HEK293T (cell line): ENCODE data around the gene SUSD6.

Experiments used
- CTCF ChIA-PET: fragments of 350-600 bp; formaldehyde crosslinking; extraction: SDS; loops from one replicate; lab custom pipeline; 2021; ENCODE audit warnings: antibody characterized with exemption, inconsistent platforms; lab: Yijun Ruan, JAX
- POLR2A ChIA-PET: fragments of 350-600 bp; formaldehyde crosslinking; extraction: SDS; loops from one replicate; lab custom pipeline; 2020; ENCODE audit warnings: antibody characterized with exemption, inconsistent platforms; lab: Yijun Ruan, JAX
- DNase-seq: peaks from one replicate; pipeline ENCODE4 v3.0.0; 2012; ENCODE audit warnings: mixed read lengths; ENCODE audit errors: extremely low spot score
- ARNT ChIP-seq: fragments of 450-650 bp; IDR thresholded peaks from 2 replicates; pipeline ENCODE4 v1.6.1; 2017; ENCODE audit warnings: mild to moderate bottlenecking
- BHLHE40 ChIP-seq: fragments of 450-650 bp; IDR thresholded peaks from 2 replicates; pipeline ENCODE4 v1.6.1; 2016; ENCODE audit warnings: mild to moderate bottlenecking, moderate library complexity, borderline replicate concordance
- CTBP1 ChIP-seq: fragments of 450-650 bp; IDR thresholded peaks from 2 replicates; pipeline ENCODE4 v1.6.1; 2016; ENCODE audit warnings: borderline replicate concordance
- ELF4 ChIP-seq: fragments of 450-650 bp; IDR thresholded peaks from 2 replicates; pipeline ENCODE4 v1.6.1; 2017; ENCODE audit warnings: antibody characterized with exemption
- FOXA1 ChIP-seq: fragments of 450-650 bp; IDR thresholded peaks from 2 replicates; pipeline ENCODE4 v1.6.1; 2016; ENCODE audit warnings: mild to moderate bottlenecking
- FOXK2 ChIP-seq: fragments of 450-650 bp; IDR thresholded peaks from 2 replicates; pipeline ENCODE4 v1.6.1; 2016; ENCODE audit warnings: mild to moderate bottlenecking
- FOXM1 ChIP-seq: fragments of 450-650 bp; IDR thresholded peaks from 2 replicates; pipeline ENCODE4 v1.6.1; 2017; ENCODE audit warnings: mild to moderate bottlenecking, borderline replicate concordance
- HDGF ChIP-seq: fragments of 450-650 bp; IDR thresholded peaks from 2 replicates; pipeline ENCODE4 v1.6.1; 2017; ENCODE audit warnings: antibody characterized with exemption, borderline replicate concordance
- L3MBTL2 ChIP-seq: fragments of 450-650 bp; conservative IDR thresholded peaks from 2 replicates; pipeline ENCODE4 v1.6.1; 2016; ENCODE audit warnings: mild to moderate bottlenecking
- LEF1 ChIP-seq: fragments of 450-650 bp; IDR thresholded peaks from 2 replicates; pipeline ENCODE4 v1.6.1; 2017; ENCODE audit warnings: mild to moderate bottlenecking, borderline replicate concordance
- NFRKB ChIP-seq: fragments of 450-650 bp; IDR thresholded peaks from 2 replicates; pipeline ENCODE4 v1.6.1; 2016; ENCODE audit warnings: mild to moderate bottlenecking, moderate library complexity
- PKNOX1 ChIP-seq: fragments of 450-650 bp; IDR thresholded peaks from 2 replicates; pipeline ENCODE4 v1.6.1; 2016
- SP1 ChIP-seq: fragments of 450-650 bp; IDR thresholded peaks from 2 replicates; pipeline ENCODE4 v1.6.1; 2017
- SUZ12 ChIP-seq: fragments of 450-650 bp; IDR thresholded peaks from 2 replicates; pipeline ENCODE4 v1.6.1; 2016; ENCODE audit warnings: mild to moderate bottlenecking
- TARDBP ChIP-seq: fragments of 450-650 bp; IDR thresholded peaks from 2 replicates; pipeline ENCODE4 v1.6.1; 2016
- ZNF384 ChIP-seq: fragments of 450-650 bp; IDR thresholded peaks from 2 replicates; pipeline ENCODE4 v1.6.1; 2016

Gene SUSD6

GRCh38 chr14:69680297-69680696 is 68.9 kb downstream of the SUSD6 start:
- CTCF ChIA-PET: no interaction called here
- no peak for DNase-seq
- POLR2A ChIA-PET: no interaction called here
- TF ChIP-seq FOXA1 (no peak), TARDBP (no peak), LEF1 (no peak), FOXM1 (no peak)

DNA sequence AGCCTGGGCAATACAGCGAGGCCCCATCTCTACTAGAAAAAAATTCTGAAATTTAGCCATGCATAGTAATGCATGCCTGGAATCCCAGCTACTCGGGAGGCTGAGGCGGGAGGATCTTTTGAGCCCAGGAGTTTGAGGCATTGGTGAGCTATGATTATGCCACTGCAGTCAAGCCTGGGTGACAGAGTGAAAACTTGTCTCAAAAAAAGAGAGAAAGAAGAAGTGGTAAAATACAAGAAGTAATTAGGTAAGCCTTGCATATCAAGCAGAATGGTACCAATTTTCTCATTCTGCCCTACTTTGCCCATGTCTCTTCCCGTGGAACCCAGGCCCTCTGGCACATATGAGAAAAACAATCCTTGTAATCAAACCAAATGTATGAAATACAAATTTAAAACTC is 70.7 kb downstream of the SUSD6 start:
- ChIA-PET POLR2A (no interaction called here), CTCF (no interaction called here)
- TF ChIP-seq CTBP1: no peak
- TF ChIP-seq TARDBP: no peak
- no peak for TF ChIP-seq FOXA1
- no peak for TF ChIP-seq PKNOX1
- TF ChIP-seq HDGF: no peak
- DNase-seq: no peak

- ChIA-PET POLR2A (no interaction called here), CTCF (no interaction called here)
- no peak for DNase-seq
- TF ChIP-seq L3MBTL2: no peak
- TF ChIP-seq BHLHE40: no peak
- TF ChIP-seq PKNOX1: no peak
- no peak for TF ChIP-seq ELF4
- no peak for TF ChIP-seq ZNF384
- TF ChIP-seq NFRKB: no peak
- no peak for TF ChIP-seq TARDBP
- no peak for TF ChIP-seq SUZ12
- TF ChIP-seq FOXM1: no peak
- TF ChIP-seq FOXA1: no peak
- TF ChIP-seq ARNT: no peak
- no peak for TF ChIP-seq HDGF
- TF ChIP-seq FOXK2: no peak
- no peak for TF ChIP-seq CTBP1
- TF ChIP-seq SP1: no peak
These were observed 71.3 kb downstream of the SUSD6 start for GRCh38 chr14:69682621-69683263.

DNA sequence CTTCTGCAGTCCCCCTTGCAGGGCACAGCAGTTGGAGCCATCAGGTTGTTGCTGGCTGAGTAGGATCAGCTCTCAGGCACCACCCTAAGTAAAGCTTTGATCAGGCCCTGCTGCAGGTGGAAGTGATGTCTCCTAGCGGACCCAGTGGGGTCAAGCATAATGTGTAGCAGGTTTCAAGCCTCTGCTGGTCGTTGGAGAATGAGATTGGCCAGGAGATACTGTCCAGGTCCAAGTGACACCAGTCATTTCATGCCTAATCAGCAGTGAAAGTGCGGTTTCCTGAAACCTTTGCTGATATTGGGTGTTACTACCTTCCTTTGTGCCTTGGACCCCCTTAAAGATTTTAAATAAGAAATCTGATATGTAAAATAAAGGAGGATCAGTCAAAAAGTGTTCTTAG is 72.6 kb downstream of the SUSD6 start:
- ChIA-PET CTCF (no interaction called here), POLR2A (no interaction called here)
- TF ChIP-seq ELF4: no peak
- no peak for TF ChIP-seq SUZ12
- TF ChIP-seq LEF1: no peak
- no peak for TF ChIP-seq ARNT
- no peak for TF ChIP-seq HDGF
- no peak for TF ChIP-seq ZNF384
- no peak for TF ChIP-seq NFRKB
- TF ChIP-seq FOXM1: no peak
- no peak for TF ChIP-seq PKNOX1
- no peak for TF ChIP-seq BHLHE40
- no peak for TF ChIP-seq FOXK2
- no peak for TF ChIP-seq SP1
- TF ChIP-seq CTBP1: no peak
- TF ChIP-seq TARDBP: no peak
- no peak for TF ChIP-seq FOXA1
- no peak for TF ChIP-seq L3MBTL2
- DNase-seq: no peak

DNA sequence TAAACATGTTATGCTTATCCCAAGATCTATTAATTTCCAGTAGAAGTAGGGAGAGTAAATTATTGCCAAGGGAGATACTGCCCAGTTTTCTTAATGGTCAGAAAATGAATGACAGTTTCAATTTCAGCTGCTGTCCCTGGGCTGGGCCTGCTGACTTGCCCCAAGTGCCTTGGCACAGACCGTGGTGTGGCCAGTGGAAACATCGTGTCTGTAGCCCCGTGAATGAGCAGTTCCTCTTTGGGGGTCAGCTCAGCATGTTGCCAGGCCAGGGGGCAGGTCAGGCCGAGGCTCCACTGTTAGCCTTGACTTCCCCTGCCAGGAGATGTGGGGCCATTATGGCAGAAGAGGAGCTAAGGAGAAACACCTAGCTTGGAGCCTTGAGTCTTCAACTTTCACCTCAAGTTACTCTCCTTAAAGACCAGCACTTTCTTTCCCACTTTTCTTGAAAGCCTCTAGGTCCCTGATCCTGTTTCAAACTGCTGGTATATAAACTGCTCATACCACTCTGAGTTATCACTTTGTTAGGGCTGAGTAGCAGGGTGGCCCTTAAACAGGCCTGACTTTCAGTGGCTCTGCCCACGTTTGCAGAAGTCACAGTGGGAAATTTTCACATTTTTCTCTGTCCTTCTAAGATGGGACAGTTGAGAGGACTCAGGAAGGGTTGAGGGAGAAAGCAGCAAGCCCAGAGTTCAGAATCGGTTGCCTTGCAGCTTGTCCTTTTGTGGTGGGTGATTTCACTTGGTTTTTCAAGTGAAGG is 73.2 kb downstream of the SUSD6 start:
- POLR2A ChIA-PET: no interaction called here
- no peak for TF ChIP-seq SP1
- no peak for TF ChIP-seq FOXM1
- TF ChIP-seq NFRKB: no peak
- no peak for TF ChIP-seq ELF4
- no peak for TF ChIP-seq ZNF384
- no peak for TF ChIP-seq LEF1
- no peak for TF ChIP-seq L3MBTL2
- TF ChIP-seq FOXK2: no peak
- no peak for TF ChIP-seq TARDBP
- TF ChIP-seq PKNOX1: no peak
- no peak for TF ChIP-seq ARNT
- TF ChIP-seq HDGF: no peak
- no peak for TF ChIP-seq CTBP1
- no peak for TF ChIP-seq SUZ12
- no peak for TF ChIP-seq FOXA1
- no peak for TF ChIP-seq BHLHE40
- CTCF ChIA-PET: no interaction called here
- DNase-seq: no peak

DNA sequence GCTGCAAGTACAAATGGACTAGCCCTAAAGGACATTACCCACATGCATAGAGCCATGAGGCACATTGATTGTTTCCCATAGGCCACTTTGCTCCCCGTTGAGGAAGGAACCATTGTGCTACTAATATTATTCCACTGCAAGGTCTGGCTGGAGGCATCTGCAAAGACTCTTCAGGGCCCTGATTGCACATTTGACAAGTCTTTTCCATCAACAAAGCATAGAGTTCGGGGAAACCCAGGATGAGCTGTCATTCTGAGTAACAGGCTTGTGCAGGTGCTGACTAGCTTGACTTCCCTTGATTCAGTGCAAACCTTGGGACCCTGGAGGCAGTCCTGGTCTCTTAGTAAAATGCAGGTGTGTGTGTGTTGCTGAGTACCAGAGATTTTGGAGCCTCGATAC is 73.8 kb downstream of the SUSD6 start:
- ChIA-PET CTCF (interaction anchor here (0.7 kb wide), 1 partner anchor 320 kb away, joined by 3 read pairs; no protein-coding TSS in a partner anchor), POLR2A (no interaction called here)
- TF ChIP-seq PKNOX1 (no peak), ELF4 (no peak), SUZ12 (no peak), NFRKB (no peak), TARDBP (no peak), HDGF (no peak), SP1 (no peak), L3MBTL2 (no peak), FOXM1 (no peak), FOXA1 (no peak), BHLHE40 (no peak), LEF1 (no peak), FOXK2 (no peak), CTBP1 (no peak)
- no peak for DNase-seq
